HG02870 (cell line): Measurements from ENCODE around the gene COPA.
A peak's percentile ranks its signal among the peaks of the same experiment; 100 is the strongest.

ENCODE experiments used
- ATAC-seq: cut with Tn5 transposase; IDR thresholded peaks from one replicate; pipeline ENCODE4 v1.9.1; 2021; ENCODE audit warnings: mild to moderate bottlenecking, moderate library complexity; ENCODE audit not compliant: unreplicated experiment

COPA gene

GRCh38 chr1:160363010-160363409, 20.0 kb upstream of the COPA start:
- no peak for ATAC-seq

- ATAC-seq = no peak
Measured at GRCh38 chr1:160362168-160362957, 19.3 kb upstream of the COPA start.

GRCh38 chr1:160361814-160362167, 18.7 kb upstream of the COPA start:
- ATAC-seq = no peak

- no peak for ATAC-seq
Measured at GRCh38 chr1:160361199-160361598, 18.1 kb upstream of the COPA start.

GRCh38 chr1:160360227-160360695, 17.2 kb upstream of the COPA start:
- ATAC-seq = no peak

- no peak for ATAC-seq
Measured at GRCh38 chr1:160359559-160360226, 16.6 kb upstream of the COPA start.

- no peak for ATAC-seq
Measured at GRCh38 chr1:160358073-160358472, 15.0 kb upstream of the COPA start.

GRCh38 chr1:160357286-160358002, 14.4 kb upstream of the COPA start:
- ATAC-seq = no peak

- no peak for ATAC-seq
Measured at GRCh38 chr1:160354388-160354985, 11.4 kb upstream of the COPA start.

- ATAC-seq = no peak
Measured at GRCh38 chr1:160353223-160353622, 10.2 kb upstream of the COPA start.

- no peak for ATAC-seq
Measured at GRCh38 chr1:160352555-160352954, 9.5 kb upstream of the COPA start.

GRCh38 chr1:160351629-160352028, 8.6 kb upstream of the COPA start:
- ATAC-seq = no peak

GRCh38 chr1:160346958-160347357, 3.9 kb upstream of the COPA start:
- ATAC-seq = peak; percentile 37

- no peak for ATAC-seq
Measured at GRCh38 chr1:160346463-160346862, 3.4 kb upstream of the COPA start.

GRCh38 chr1:160344936-160345335, 1.9 kb upstream of the COPA start:
- no peak for ATAC-seq

GRCh38 chr1:160344241-160344640, 1.2 kb upstream of the COPA start:
- ATAC-seq = no peak

GRCh38 chr1:160342526-160342925, 524 bp downstream of the COPA start:
- no peak for ATAC-seq

GRCh38 chr1:160340866-160341265, 2.2 kb downstream of the COPA start:
- ATAC-seq = no peak

- ATAC-seq = no peak
Measured at GRCh38 chr1:160340146-160340545, 2.9 kb downstream of the COPA start.

- ATAC-seq = no peak
Measured at GRCh38 chr1:160338580-160338979, 4.5 kb downstream of the COPA start.

GRCh38 chr1:160332516-160332915, 10.5 kb downstream of the COPA start:
- no peak for ATAC-seq
